ENCODE measurements around the gene SUV39H1. TPM values are rescaled to one million over a fixed set of nuclear protein-coding genes. Genes with fewer than 3 reads are reported as not detected.
"Not testable (repeated sequence)": the region's sequence is repeated elsewhere in the genome, so short reads cannot be mapped to it uniquely, and the experiment has no call there.

The SUV39H1 gene
- total RNA-seq, 1 experiment from 2014 or later, result 19.6 TPM

DNA sequence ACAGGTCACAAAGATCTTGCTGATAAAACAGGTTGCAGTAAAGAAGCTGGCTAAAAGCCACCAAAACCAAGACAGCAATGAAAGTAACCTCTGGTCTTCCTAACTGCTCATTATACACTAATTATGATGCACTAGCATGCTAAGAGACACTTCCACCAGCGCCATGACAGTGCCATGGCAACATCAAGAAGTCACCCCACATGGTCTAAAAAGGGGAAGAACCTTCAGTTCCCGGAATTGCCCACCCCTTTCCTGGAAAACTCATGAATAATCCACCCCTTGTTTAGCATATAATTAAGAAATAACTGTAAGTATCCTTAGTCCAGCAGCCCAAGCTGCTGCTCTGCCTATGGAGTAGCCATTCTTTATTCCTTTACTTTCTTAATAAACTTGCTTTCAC is 16.1 kb upstream of the SUV39H1 start:
- not testable (repeated sequence) for DNase-seq; H3K4me3 ChIP-seq (ENCODE audit: insufficient read depth, low read depth, low read length); H3K27me3 ChIP-seq (ENCODE audit: control insufficient read depth, insufficient read depth, low read length); H3K36me3 ChIP-seq (replicated peaks; ENCODE audit: control insufficient read depth, insufficient read depth, low read length)

DNA sequence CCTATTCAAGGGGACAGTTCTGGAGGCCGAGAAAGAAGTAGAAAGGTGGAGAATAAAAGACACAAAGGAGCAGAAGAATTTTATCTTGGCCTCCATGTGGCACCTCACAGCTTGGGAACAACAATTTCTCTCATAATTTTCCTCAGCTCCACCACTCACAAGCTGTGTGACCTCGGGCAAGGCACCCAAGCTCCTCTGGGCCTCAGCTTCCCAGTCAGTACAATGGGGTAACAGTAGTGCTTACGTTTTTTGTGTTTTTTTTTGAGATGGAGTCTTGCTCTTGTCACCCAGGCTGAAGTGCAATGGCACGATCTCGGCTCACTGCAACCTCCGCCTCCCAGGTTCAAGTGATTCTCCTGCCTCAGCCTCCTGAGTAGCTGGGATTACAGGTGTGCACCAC is 15.6 kb upstream of the SUV39H1 start:
- DNase-seq; H3K36me3 ChIP-seq (replicated peaks; ENCODE audit: control insufficient read depth, insufficient read depth, low read length); H3K4me3 ChIP-seq (ENCODE audit: insufficient read depth, low read depth, low read length); H3K27me3 ChIP-seq (ENCODE audit: control insufficient read depth, insufficient read depth, low read length): not testable (repeated sequence)

DNA sequence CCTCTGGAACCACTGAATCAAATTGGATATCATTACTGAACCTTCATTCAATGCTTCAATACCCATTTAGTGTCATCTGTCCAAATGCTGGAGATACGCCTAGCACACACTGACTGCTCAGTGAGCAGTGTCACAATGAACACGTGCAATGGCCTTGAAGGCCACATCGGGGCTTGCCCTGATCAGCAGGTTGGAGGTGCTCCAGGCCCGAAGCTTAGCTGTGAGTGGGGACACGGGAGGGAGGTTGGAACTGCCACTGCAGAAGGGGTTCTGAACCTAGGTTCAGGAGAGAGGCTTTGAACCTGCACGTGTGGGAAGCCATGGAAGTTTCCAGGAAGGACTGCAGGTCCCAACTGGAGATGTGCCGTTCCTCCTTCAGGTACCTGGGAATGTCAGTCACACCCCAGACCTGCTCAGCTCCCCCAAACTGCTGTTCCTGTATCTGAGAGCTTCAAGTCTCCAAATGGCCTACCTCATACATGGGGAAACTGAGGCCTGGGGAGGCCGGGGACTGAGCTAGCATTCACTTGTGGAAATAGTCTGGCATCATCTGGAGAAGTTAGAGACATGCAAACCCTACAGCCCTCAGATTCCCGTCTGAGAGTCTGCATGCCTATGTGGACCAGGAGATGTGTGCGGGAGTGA is 14.9 kb upstream of the SUV39H1 start:
- Histone ChIP-seq H3K27me3 (ENCODE audit: control insufficient read depth, insufficient read depth, low read length) (no peaks in the 10 kb centered on the region), H3K4me3 (ENCODE audit: insufficient read depth, low read depth, low read length) (no peak overlapping the region), H3K36me3 (replicated peaks; ENCODE audit: control insufficient read depth, insufficient read depth, low read length) (no peaks in the 10 kb centered on the region)
- no peak for DNase-seq

DNA sequence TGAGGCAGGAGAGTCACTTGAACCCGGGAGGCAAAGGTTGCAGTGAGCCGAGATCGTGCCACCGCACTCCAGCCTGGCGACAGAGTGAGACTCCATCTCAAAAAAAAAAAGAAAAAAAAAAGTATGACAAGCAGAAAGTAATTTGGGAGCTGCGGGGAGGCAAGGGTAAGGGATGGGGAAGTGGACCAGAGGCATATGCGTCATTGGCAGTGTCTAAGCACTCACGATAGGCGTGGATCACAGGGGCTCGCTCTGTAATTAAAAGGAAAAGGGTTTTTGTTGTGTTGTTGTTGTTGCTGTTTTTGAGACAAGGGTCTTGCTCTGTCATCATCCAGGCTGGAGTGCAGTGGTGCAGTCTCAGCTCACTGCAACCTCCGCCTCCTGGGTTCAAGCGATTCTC is 13.7 kb upstream of the SUV39H1 start:
- not testable (repeated sequence) for DNase-seq; H3K4me3 ChIP-seq (ENCODE audit: insufficient read depth, low read depth, low read length); H3K27me3 ChIP-seq (ENCODE audit: control insufficient read depth, insufficient read depth, low read length); H3K36me3 ChIP-seq (replicated peaks; ENCODE audit: control insufficient read depth, insufficient read depth, low read length)

DNA sequence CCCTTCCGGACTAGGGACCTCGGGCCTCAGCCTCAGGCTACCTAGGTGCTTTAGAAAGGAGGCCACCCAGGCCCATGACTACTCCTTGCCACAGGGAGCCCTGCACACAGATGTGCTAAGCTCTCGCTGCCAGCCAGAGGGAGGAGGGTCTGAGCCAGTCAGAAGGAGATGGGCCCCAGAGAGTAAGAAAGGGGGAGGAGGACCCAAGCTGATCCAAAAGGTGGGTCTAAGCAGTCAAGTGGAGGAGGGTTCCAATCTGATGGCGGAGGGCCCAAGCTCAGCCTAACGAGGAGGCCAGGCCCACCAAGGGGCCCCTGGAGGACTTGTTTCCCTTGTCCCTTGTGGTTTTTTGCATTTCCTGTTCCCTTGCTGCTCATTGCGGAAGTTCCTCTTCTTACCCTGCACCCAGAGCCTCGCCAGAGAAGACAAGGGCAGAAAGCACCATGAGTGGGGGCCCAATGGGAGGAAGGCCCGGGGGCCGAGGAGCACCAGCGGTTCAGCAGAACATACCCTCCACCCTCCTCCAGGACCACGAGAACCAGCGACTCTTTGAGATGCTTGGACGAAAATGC is 13.0 kb upstream of the SUV39H1 start, which contains the start of gene WAS:
WAS (plus strand) TSS at position 389 of the 572 bp plus-strand sequence; CDS start at position 444, 55 bp downstream.
- no peak within 1 kb of the TSS for H3K4me3 ChIP-seq (ENCODE audit: insufficient read depth, low read depth, low read length)
- no peaks in the 10 kb centered on the region for H3K36me3 ChIP-seq (replicated peaks; ENCODE audit: control insufficient read depth, insufficient read depth, low read length)
- peak; percentile 17 for DNase-seq

DNA sequence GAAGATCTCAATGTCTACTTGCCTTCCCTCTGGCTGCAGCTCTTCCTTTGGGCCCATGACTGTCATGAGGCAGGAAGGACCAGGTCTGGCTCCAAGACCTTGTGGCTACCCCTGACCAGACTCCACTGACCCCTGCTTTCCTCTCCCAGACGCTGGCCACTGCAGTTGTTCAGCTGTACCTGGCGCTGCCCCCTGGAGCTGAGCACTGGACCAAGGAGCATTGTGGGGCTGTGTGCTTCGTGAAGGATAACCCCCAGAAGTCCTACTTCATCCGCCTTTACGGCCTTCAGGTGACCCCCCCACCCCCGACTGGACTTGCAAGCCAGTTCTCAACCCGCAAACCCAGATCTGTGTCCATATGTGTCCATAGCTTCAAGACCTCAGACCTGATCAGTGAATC is 12.4 kb upstream of the SUV39H1 start:
- no peaks in the 10 kb centered on the region for H3K36me3 ChIP-seq (replicated peaks; ENCODE audit: control insufficient read depth, insufficient read depth, low read length)
- H3K4me3 ChIP-seq (ENCODE audit: insufficient read depth, low read depth, low read length), result no peak overlapping the region
- DNase-seq, result peak; percentile 19
- no peaks in the 10 kb centered on the region for H3K27me3 ChIP-seq (ENCODE audit: control insufficient read depth, insufficient read depth, low read length)

More for the DNA sequence above, 13.0 kb upstream of the SUV39H1 start, which contains the start of gene WAS:
- H3K27me3 ChIP-seq (ENCODE audit: control insufficient read depth, insufficient read depth, low read length), result no peaks in the 10 kb centered on the region

DNA sequence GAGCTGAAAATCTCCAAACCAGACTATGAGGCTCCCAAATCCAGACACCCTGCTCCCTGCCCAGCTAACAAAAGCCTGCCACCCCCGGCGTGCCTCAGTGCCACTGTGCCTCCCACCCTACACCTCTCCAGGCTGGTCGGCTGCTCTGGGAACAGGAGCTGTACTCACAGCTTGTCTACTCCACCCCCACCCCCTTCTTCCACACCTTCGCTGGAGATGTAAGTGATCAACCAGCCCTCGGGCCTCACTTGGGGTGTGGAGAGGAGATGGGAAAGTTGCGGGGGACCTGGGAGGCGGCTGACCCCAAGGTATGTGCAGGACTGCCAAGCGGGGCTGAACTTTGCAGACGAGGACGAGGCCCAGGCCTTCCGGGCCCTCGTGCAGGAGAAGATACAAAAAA is 11.1 kb upstream of the SUV39H1 start:
- H3K27me3 ChIP-seq (ENCODE audit: control insufficient read depth, insufficient read depth, low read length), result no peaks in the 10 kb centered on the region
- DNase-seq, result peak; percentile 18
- H3K36me3 ChIP-seq (replicated peaks; ENCODE audit: control insufficient read depth, insufficient read depth, low read length), result no peaks in the 10 kb centered on the region
- no peak overlapping the region for H3K4me3 ChIP-seq (ENCODE audit: insufficient read depth, low read depth, low read length)

DNA sequence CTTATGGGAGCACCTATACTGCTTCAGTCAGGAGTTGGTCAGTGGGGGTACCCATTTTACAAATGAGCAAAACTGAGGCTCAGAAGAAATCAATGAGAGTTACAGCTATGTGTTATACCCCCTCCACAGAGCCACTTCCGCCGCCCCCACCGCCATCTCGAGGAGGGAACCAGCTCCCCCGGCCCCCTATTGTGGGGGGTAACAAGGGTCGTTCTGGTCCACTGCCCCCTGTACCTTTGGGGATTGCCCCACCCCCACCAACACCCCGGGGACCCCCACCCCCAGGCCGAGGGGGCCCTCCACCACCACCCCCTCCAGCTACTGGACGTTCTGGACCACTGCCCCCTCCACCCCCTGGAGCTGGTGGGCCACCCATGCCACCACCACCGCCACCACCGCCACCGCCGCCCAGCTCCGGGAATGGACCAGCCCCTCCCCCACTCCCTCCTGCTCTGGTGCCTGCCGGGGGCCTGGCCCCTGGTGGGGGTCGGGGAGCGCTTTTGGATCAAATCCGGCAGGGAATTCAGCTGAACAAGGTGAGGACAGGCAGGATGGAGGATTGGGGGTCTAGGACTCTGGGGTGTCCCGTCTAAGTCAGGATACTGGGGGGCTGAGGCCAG is 7.9 kb upstream of the SUV39H1 start:
- Histone ChIP-seq H3K27me3 (ENCODE audit: control insufficient read depth, insufficient read depth, low read length) (no peaks in the 10 kb centered on the region), H3K36me3 (replicated peaks; ENCODE audit: control insufficient read depth, insufficient read depth, low read length) (no peaks in the 10 kb centered on the region), H3K4me3 (ENCODE audit: insufficient read depth, low read depth, low read length) (no peak overlapping the region)
- peak; percentile 53 for DNase-seq

DNA sequence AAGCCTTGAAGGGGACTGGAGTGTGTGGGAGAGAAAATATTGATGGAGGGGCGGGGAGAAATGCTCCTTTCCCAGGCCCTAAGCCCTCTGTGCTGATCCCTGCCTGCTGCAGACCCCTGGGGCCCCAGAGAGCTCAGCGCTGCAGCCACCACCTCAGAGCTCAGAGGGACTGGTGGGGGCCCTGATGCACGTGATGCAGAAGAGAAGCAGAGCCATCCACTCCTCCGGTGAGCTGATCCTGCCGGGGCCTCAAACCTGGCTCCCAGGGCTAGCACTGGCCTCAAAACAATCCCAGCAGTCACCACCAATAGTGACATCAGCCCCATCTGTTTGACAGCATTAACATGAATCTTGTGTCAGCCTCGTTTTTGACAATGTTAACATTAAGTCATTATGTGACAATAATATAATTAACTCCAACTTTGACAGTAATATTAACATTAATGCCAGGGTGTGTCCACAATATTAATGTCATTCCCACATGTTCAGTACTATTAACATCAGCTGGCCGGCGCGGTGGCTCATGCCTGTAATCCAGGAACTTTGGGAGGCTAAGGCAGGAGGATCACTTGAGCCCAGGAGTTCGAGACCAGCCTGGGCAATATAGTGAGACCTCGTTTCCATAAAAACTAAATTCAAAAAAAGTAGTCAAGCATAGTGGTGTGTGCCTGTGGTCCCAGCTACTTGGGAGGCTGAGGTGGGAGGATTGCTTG is 7.2 kb upstream of the SUV39H1 start:
- H3K4me3 ChIP-seq (ENCODE audit: insufficient read depth, low read depth, low read length), result no peak overlapping the region
- no peaks in the 10 kb centered on the region for H3K27me3 ChIP-seq (ENCODE audit: control insufficient read depth, insufficient read depth, low read length)
- peak; percentile 52 for DNase-seq
- H3K36me3 ChIP-seq (replicated peaks; ENCODE audit: control insufficient read depth, insufficient read depth, low read length), result no peaks in the 10 kb centered on the region

DNA sequence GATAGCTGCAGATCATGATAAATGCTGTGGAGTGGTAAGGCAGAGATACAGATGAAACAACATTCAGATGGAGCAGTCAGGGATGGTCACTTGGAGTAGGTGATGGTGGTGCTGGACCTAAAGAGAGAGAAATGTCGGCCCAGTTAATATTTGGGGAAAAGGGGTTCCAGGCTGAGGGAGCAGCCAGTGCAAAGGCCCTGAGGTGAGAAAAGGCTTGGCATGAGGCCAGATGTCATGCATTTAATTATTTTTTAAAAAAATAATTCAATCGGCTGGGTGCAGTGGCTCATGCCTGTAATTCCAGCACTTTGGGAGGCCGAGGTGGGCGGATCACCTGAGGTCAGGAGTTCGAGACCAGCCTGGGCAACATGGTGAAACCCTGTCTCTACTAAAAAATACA is 4.8 kb upstream of the SUV39H1 start:
- not testable (repeated sequence) for H3K36me3 ChIP-seq (replicated peaks; ENCODE audit: control insufficient read depth, insufficient read depth, low read length); H3K4me3 ChIP-seq (ENCODE audit: insufficient read depth, low read depth, low read length); H3K27me3 ChIP-seq (ENCODE audit: control insufficient read depth, insufficient read depth, low read length); DNase-seq

DNA sequence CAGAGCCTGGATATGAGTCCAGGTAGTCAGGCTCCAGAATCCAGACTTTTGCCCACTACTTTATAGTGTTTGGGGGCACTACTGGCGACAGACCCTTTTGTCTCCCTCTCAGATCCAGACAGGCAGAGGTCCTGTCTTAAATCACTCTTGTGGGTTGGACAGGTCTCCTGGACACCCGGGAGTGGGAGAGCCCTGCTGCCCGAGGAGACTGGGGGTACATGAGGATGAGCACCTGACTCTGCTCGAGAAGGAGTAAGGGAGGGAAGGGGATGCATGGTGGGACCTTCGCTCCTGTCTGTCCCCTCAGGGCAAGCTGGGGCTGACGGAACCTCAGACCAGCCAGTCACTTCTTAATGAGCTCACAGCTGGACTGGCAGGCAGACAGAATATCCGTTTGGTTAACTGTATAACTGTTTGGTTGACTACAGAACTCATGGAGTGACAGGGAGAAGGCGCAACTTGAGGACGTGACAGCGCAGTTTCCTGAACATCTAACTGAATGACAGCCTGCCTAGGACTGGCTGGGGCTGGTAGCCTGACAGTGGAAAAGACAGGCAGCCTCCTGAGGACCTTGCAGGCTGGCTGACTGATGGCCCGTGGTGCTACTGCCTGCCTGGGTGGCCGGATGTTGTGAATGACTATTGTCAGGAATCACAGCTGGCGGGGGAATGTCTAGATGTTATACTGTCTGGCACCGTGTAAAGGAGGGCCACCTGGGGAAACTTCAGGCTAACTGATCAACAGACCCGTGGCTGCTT is 1.6 kb upstream of the SUV39H1 start:
- no peak for DNase-seq
- Histone ChIP-seq H3K4me3 (ENCODE audit: insufficient read depth, low read depth, low read length) (no peak overlapping the region), H3K27me3 (ENCODE audit: control insufficient read depth, insufficient read depth, low read length) (no peaks in the 10 kb centered on the region), H3K36me3 (replicated peaks; ENCODE audit: control insufficient read depth, insufficient read depth, low read length) (peaks cover 4% of the 10 kb centered on the region; the same call in 1 of the 2 replicates)

DNA sequence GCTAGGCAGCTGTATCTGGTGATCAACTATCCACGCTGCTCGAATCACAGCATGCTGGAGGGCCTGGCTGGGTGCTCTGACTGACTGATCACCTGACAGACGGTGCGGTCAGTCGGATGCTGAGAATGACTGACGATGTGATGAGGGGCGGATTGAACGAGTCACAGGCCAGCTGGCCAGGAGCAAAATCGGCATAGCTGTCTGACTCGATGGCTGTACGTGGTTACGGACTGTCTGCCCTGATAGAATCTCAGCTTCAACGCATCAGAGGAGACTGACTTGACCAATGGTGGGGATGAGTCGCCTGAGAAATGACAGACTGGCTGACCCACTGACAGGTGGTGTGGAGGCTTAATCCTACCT is 1.0 kb upstream of the SUV39H1 start:
- no peak overlapping the region for H3K4me3 ChIP-seq (ENCODE audit: insufficient read depth, low read depth, low read length)
- DNase-seq, result peak; percentile 20
- H3K36me3 ChIP-seq (replicated peaks; ENCODE audit: control insufficient read depth, insufficient read depth, low read length), result peaks cover 4% of the 10 kb centered on the region; the same call in 1 of the 2 replicates
- H3K27me3 ChIP-seq (ENCODE audit: control insufficient read depth, insufficient read depth, low read length), result no peaks in the 10 kb centered on the region

DNA sequence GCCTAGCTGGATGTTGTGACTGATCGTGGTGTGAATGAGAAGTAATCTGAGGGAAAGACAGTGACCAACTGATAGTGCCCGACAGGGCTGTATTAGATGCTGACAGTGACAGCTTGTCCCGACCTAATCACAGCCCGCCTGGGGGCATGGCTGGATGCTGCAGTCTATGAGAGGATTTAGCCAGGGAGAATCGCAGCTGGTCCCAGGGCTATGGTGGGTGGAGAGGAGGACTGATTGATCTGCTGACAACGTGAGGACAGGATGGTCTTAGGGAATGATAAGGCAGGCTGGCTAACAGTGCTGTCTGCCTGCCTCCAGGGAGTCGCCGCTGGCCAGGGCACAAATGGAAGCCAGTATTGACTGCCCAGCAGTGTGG is 621 bp upstream of the SUV39H1 start:
- Histone ChIP-seq H3K4me3 (ENCODE audit: insufficient read depth, low read depth, low read length) (peak overlapping the region; percentile 54), H3K36me3 (replicated peaks; ENCODE audit: control insufficient read depth, insufficient read depth, low read length) (peaks cover 6% of the 10 kb centered on the region), H3K27me3 (ENCODE audit: control insufficient read depth, insufficient read depth, low read length) (no peaks in the 10 kb centered on the region)
- DNase-seq, result no peak

DNA sequence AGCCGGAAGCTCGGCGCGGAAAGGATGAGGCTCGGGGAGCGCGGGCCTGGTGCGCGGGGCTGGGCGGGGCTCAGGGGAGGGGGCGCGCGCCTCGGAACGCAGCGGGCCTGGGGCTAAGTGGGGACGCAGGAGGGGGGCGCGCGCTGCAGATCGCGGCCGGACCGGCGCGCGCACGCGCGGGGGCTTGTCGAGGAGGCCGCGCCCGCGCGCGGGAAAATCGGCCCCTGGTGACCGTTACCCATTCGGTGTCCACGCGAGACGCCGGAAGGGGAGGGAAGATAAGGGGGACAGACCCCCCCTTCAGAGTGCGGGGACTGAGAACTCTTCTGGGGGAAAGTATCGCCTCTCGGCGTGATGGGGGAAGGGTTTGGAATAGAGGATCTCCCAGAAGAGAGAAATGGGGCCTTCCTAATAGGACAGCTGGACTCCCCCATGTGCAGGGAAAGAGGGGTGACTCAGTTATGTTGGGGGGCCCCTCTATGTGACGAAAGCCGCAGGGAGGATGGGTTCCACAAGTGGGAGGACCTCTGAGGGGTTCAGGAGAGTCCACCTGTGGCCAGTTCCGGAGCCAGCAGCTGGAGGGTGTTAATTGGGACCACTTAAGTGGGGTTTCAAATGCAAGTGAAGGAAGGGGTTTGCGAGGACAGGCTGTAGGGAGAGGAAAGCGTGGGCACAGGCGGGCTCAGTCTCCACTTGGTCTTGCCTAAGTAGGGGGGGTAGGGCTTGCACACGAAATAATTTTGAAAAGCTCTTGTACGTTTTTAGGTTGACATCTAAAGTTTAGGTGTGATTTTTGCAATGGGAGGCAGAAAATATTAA is 584 bp downstream of the SUV39H1 start:
- Histone ChIP-seq H3K36me3 (replicated peaks; ENCODE audit: control insufficient read depth, insufficient read depth, low read length) (peaks cover 9% of the 10 kb centered on the region), H3K4me3 (ENCODE audit: insufficient read depth, low read depth, low read length) (peak overlapping the region; percentile 54), H3K27me3 (ENCODE audit: control insufficient read depth, insufficient read depth, low read length) (no peaks in the 10 kb centered on the region)
- DNase-seq, result peak; percentile 91

All from H7 (cell line).